ENCODE data around the gene CHGA. TPM values are rescaled to one million over a fixed set of nuclear protein-coding genes. Genes with fewer than 3 reads are reported as not detected.

CHGA gene
- total and polyA plus RNA-seq, 4 donors = 0.05 TPM; not detected in 3

DNA sequence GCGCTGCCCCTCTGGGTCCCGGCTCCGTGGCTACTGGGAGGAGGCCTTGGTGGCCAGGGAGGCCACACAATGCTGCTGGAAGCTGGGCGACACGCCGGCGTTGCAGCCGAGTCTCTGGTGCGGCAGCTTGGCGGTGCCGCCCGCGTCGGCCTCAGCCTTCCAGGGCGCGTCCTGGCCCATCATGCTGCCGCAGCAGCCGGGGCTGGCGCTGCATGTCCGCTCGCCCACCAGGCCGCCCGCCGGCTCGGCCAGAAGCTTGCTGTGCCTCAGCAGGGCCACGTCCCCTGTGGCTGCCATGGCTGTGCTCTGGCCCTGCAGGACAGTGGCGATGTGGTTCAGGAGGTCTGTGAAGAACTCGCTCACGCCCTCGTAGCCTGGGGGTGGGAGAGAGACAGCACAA is 18.6 kb downstream of the CHGA start:
- Histone ChIP-seq H3K36me3 (ENCODE audit: control insufficient read depth in 4 of 4, insufficient read depth in 3 of 4, low read depth in 1 of 4, low read length in 3 of 4) (peaks cover 0 to 31% (median 7%) of the 10 kb centered on the region in 4 donors), H3K27me3 (ENCODE audit: control insufficient read depth in 4 of 4, insufficient read depth in 4 of 4, low read length in 3 of 4) (no peaks in the 10 kb centered on the region), H3K9ac (ENCODE audit: low read depth in 1 of 2, low read length in 2 of 2) (no peak overlapping the region), H3K4me3 (ENCODE audit: low read depth in 1 of 3, low read length in 3 of 3) (no peak overlapping the region), H3K27ac (ENCODE audit: low read depth in 1 of 2, low read length in 2 of 2) (no peak overlapping the region), H3K9me3 (ENCODE audit: control insufficient read depth in 4 of 4, low read length in 3 of 4) (no peaks in the 10 kb centered on the region), H3K4me1 (ENCODE audit: control insufficient read depth in 4 of 4, insufficient read depth in 4 of 4, low read length in 3 of 4) (peaks cover 4 to 20% (median 16%) of the 10 kb centered on the region in 4 donors)
- no peak for TF ChIP-seq GABPA (IDR thresholded peaks at IDR 0.05 in 1 of 2, conservative IDR thresholded peaks at IDR 0.05 in 1 of 2)
- TF ChIP-seq FOXA2 (IDR thresholded peaks at IDR 0.05) = no peak
- TF ChIP-seq, protein P1, sequence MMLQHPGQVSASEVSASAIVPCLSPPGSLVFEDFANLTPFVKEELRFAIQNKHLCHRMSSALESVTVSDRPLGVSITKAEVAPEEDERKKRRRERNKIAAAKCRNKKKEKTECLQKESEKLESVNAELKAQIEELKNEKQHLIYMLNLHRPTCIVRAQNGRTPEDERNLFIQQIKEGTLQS (IDR thresholded peaks at IDR 0.05) = no peak
- no peak for TF ChIP-seq JUND (IDR thresholded peaks at IDR 0.05)
- TF ChIP-seq TAF1 (conservative IDR thresholded peaks at IDR 0.05) = no peak
- no peak for DNase-seq (ENCODE audit: low spot score)
- WGBS = 98% methylated on average over 30 of the region's 30 CpGs

DNA sequence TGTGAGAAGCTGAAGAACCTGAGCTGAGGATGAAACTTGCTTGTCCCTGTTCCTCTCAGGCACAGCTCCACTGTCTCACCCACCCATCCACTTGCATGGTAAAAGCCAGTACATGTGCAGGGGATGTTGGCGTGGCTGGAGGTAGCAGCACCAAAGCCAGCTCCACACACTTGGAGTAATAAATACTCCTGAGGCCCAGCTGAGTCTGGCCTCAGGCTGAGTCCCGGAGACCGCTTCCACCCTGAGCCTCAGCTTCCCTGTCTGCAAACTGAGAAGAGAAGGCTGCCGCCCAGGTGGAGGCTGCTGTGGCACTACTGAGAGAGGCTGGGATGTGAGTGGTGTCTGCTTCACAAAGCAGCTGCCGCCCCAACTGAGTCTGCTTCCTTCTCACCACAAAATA is 19.2 kb downstream of the CHGA start:
- Histone ChIP-seq H3K4me1 (ENCODE audit: control insufficient read depth in 4 of 4, insufficient read depth in 4 of 4, low read length in 3 of 4) (peaks cover 4 to 26% (median 20%) of the 10 kb centered on the region in 4 donors), H3K27ac (ENCODE audit: low read depth in 1 of 2, low read length in 2 of 2) (no peak overlapping the region), H3K4me3 (ENCODE audit: low read depth in 1 of 3, low read length in 3 of 3) (no peak overlapping the region), H3K27me3 (ENCODE audit: control insufficient read depth in 4 of 4, insufficient read depth in 4 of 4, low read length in 3 of 4) (no peaks in the 10 kb centered on the region), H3K9ac (ENCODE audit: low read depth in 1 of 2, low read length in 2 of 2) (no peak overlapping the region), H3K36me3 (ENCODE audit: control insufficient read depth in 4 of 4, insufficient read depth in 3 of 4, low read depth in 1 of 4, low read length in 3 of 4) (peaks cover 0 to 29% (median 7%) of the 10 kb centered on the region in 4 donors), H3K9me3 (ENCODE audit: control insufficient read depth in 4 of 4, low read length in 3 of 4) (no peaks in the 10 kb centered on the region)
- no peak for DNase-seq (ENCODE audit: low spot score)
- TF ChIP-seq FOXA2 (IDR thresholded peaks at IDR 0.05) (no peak), NR2F2 (IDR thresholded peaks at IDR 0.05) (no peak), RXRA (IDR thresholded peaks at IDR 0.05) (no peak), JUND (IDR thresholded peaks at IDR 0.05) (no peak), EGR1 (IDR thresholded peaks at IDR 0.05; ENCODE audit: low read depth in 2 of 2) (no peak), REST (IDR thresholded peaks at IDR 0.05) (no peak), ZBTB33 (IDR thresholded peaks at IDR 0.05) (no peak), RAD21 (IDR thresholded peaks at IDR 0.05) (no peak), GABPA (IDR thresholded peaks at IDR 0.05 in 1 of 2, conservative IDR thresholded peaks at IDR 0.05 in 1 of 2) (no peak), FOXA1 (IDR thresholded peaks at IDR 0.05) (no peak), SP1 (IDR thresholded peaks at IDR 0.05) (no peak), TAF1 (conservative IDR thresholded peaks at IDR 0.05) (no peak), YY1 (IDR thresholded peaks at IDR 0.05) (no peak)
- TF ChIP-seq, protein P1 (IDR thresholded peaks at IDR 0.05) = no peak
- TF ChIP-seq, protein P2, sequence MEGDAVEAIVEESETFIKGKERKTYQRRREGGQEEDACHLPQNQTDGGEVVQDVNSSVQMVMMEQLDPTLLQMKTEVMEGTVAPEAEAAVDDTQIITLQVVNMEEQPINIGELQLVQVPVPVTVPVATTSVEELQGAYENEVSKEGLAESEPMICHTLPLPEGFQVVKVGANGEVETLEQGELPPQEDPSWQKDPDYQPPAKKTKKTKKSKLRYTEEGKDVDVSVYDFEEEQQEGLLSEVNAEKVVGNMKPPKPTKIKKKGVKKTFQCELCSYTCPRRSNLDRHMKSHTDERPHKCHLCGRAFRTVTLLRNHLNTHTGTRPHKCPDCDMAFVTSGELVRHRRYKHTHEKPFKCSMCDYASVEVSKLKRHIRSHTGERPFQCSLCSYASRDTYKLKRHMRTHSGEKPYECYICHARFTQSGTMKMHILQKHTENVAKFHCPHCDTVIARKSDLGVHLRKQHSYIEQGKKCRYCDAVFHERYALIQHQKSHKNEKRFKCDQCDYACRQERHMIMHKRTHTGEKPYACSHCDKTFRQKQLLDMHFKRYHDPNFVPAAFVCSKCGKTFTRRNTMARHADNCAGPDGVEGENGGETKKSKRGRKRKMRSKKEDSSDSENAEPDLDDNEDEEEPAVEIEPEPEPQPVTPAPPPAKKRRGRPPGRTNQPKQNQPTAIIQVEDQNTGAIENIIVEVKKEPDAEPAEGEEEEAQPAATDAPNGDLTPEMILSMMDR (IDR thresholded peaks at IDR 0.05; ENCODE audit: low read depth, low read length, missing input control) = no peak
- TF ChIP-seq, protein P3, sequence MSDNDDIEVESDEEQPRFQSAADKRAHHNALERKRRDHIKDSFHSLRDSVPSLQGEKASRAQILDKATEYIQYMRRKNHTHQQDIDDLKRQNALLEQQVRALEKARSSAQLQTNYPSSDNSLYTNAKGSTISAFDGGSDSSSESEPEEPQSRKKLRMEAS (IDR thresholded peaks at IDR 0.05) = no peak
- WGBS = 98% methylated on average over 5 of the region's 5 CpGs

Data from liver (tissue), 9 donors.